Uterus (tissue), 4 donors: Measurements from ENCODE around the gene PGC. TPM values are rescaled to one million over a fixed set of nuclear protein-coding genes. Genes with fewer than 3 reads are reported as not detected.

ENCODE experiments used
- DNase-seq, 2 donors: peaks; one replicate each; pipeline ENCODE4 v3.0.0-alpha.2; 2019 to 2020
- H3K27ac ChIP-seq, 2 donors: fragments of 200-600 bp; sonication (generic); 1 replicate in 1 of 2; 2 replicates in 1 of 2; pipeline ENCODE4 v1.5.1; 2016 to 2018
- H3K27me3 ChIP-seq, 2 donors: fragments of 200-600 bp; sonication (generic); one replicate each; pipeline ENCODE4 v1.5.1; 2018 to 2019; ENCODE audit warnings: control low read depth in 1 of 2
- H3K36me3 ChIP-seq, 2 donors: fragments of 200-600 bp; sonication (generic); one replicate each; pipeline ENCODE4 v1.5.1; 2019; ENCODE audit warnings: control low read depth in 1 of 2
- H3K4me1 ChIP-seq, 2 donors: fragments of 200-600 bp; sonication (generic); one replicate each; pipeline ENCODE4 v1.5.1; 2018 to 2019; ENCODE audit warnings: control low read depth in 1 of 2
- H3K4me3 ChIP-seq, 2 donors: fragments of 200-600 bp; sonication (generic); 1 replicate in 1 of 2; 2 replicates in 1 of 2; pipeline ENCODE4 v1.5.1; 2018 to 2019; ENCODE audit warnings: mild to moderate bottlenecking in 1 of 2
- H3K9me3 ChIP-seq, 2 donors: fragments of 200-600 bp; sonication (generic); one replicate each; pipeline ENCODE4 v1.5.1; 2019; ENCODE audit warnings: control low read depth in 1 of 2
- CTCF ChIP-seq, 4 experiments: fragments of 200-600 bp in 2 of 4; fragments of 450-650 bp in 2 of 4; sonication (generic) in 2 of 4; IDR thresholded peaks; one replicate each; pipeline ENCODE4 v1.5.1; 2016 to 2019; ENCODE audit warnings: antibody characterized with exemption in 4 of 4, mild to moderate bottlenecking in 2 of 4, moderate library complexity in 1 of 4
- POLR2A ChIP-seq, 2 donors: fragments of 450-650 bp; IDR thresholded peaks; one replicate each; pipeline ENCODE4 v1.6.1; 2016; ENCODE audit warnings: antibody characterized with exemption in 2 of 2, mild to moderate bottlenecking in 1 of 2, moderate library complexity in 1 of 2
- intact Hi-C: fragments of 100-400 bp; cut with DNase I; formaldehyde crosslinking; loops from one replicate; pipeline ENCODE4 v1.15.1; 2023; ENCODE audit warnings: low total_unique reads
- total RNA-seq, 4 donors: library from RNA; depleted of rRNA in 3 of 4; stranded (reverse); fragments of >200 nt in 3 of 4; gene quantifications; one replicate each; pipeline versions ENCODE4 v1.1.0 to v1.2.4, GENCODE V29; 2014 to 2023
- donor health status: DM: yes; HTN: yes; CAD: no.

The PGC gene
- total RNA-seq, 4 donors from 2014 or later = 0.91 to 2.1 TPM; not detected in 2

GRCh38 chr6:41729624-41730023 is 17.6 kb downstream of the PGC start:
- TF ChIP-seq POLR2A (IDR thresholded peaks at IDR 0.05) (no peak), CTCF (IDR thresholded peaks at IDR 0.05) (no peak)
- no peak for DNase-seq

GRCh38 chr6:41728954-41729353 is 18.2 kb downstream of the PGC start:
- no peak overlapping the region for H3K27ac ChIP-seq
- no peaks in the 10 kb centered on the region for H3K9me3 ChIP-seq
- DNase-seq = no peak
- intact Hi-C loops = no loop called here
- H3K4me3 ChIP-seq = no peak overlapping the region
- no peaks in the 10 kb centered on the region for H3K36me3 ChIP-seq
- H3K4me1 ChIP-seq = peaks cover 0 to 4% of the 10 kb centered on the region in 2 donors
- no peaks in the 10 kb centered on the region for H3K27me3 ChIP-seq
- TF ChIP-seq POLR2A (IDR thresholded peaks at IDR 0.05) (no peak), CTCF (IDR thresholded peaks at IDR 0.05) (no peak)

More at GRCh38 chr6:41729624-41730023, 17.6 kb downstream of the PGC start:
- Histone ChIP-seq H3K27ac (no peak overlapping the region), H3K27me3 (no peaks in the 10 kb centered on the region), H3K4me3 (no peak overlapping the region), H3K9me3 (no peaks in the 10 kb centered on the region), H3K36me3 (no peaks in the 10 kb centered on the region), H3K4me1 (peaks cover 0 to 4% of the 10 kb centered on the region in 2 donors)
- intact Hi-C loops = no loop called here

- no peaks in the 10 kb centered on the region for H3K9me3 ChIP-seq
- peaks cover 0 to 4% of the 10 kb centered on the region in 2 donors for H3K4me1 ChIP-seq
- DNase-seq = no peak
- no peaks in the 10 kb centered on the region for H3K36me3 ChIP-seq
- no peak overlapping the region for H3K4me3 ChIP-seq
- TF ChIP-seq POLR2A (IDR thresholded peaks at IDR 0.05) (no peak), CTCF (IDR thresholded peaks at IDR 0.05) (no peak)
- no peaks in the 10 kb centered on the region for H3K27me3 ChIP-seq
- intact Hi-C loops = no loop called here
- H3K27ac ChIP-seq = no peak overlapping the region
Measured at GRCh38 chr6:41728073-41728936, 18.9 kb downstream of the PGC start.

- H3K27me3 ChIP-seq = no peaks in the 10 kb centered on the region
- H3K9me3 ChIP-seq = no peaks in the 10 kb centered on the region
- TF ChIP-seq POLR2A (IDR thresholded peaks at IDR 0.05) = no peak
- no peak for TF ChIP-seq CTCF (IDR thresholded peaks at IDR 0.05)
- no peaks in the 10 kb centered on the region for H3K36me3 ChIP-seq
- DNase-seq = no peak
- intact Hi-C loops = no loop called here
- H3K4me3 ChIP-seq = no peak overlapping the region
- no peak overlapping the region for H3K27ac ChIP-seq
- H3K4me1 ChIP-seq = no peaks in the 10 kb centered on the region
Measured at GRCh38 chr6:41727705-41728072, 19.5 kb downstream of the PGC start.

- no peak for TF ChIP-seq CTCF (IDR thresholded peaks at IDR 0.05)
- no peak overlapping the region for H3K27ac ChIP-seq
- no peaks in the 10 kb centered on the region for H3K27me3 ChIP-seq
- H3K9me3 ChIP-seq = no peaks in the 10 kb centered on the region
- no peaks in the 10 kb centered on the region for H3K4me1 ChIP-seq
- intact Hi-C loops = no loop called here
- H3K36me3 ChIP-seq = no peaks in the 10 kb centered on the region
- no peak overlapping the region for H3K4me3 ChIP-seq
- DNase-seq = no peak
Measured at GRCh38 chr6:41726876-41727275, 20.3 kb downstream of the PGC start.
